Uterus (tissue), 4 donors: Measurements from ENCODE around the gene LTV1. TPM values are rescaled to one million over a fixed set of nuclear protein-coding genes. Genes with fewer than 3 reads are reported as not detected.
A peak's percentile ranks its signal among the peaks of the same experiment; 100 is the strongest.
"Not testable (repeated sequence)": the region's sequence is repeated elsewhere in the genome, so short reads cannot be mapped to it uniquely, and the experiment has no call there.

Source experiments
- DNase-seq, 2 donors: peaks; one replicate each; pipeline ENCODE4 v3.0.0-alpha.2; 2019 to 2020
- H3K27ac ChIP-seq, 2 donors: fragments of 200-600 bp; sonication (generic); 1 replicate in 1 of 2; 2 replicates in 1 of 2; pipeline ENCODE4 v1.5.1; 2016 to 2018
- H3K27me3 ChIP-seq, 2 donors: fragments of 200-600 bp; sonication (generic); one replicate each; pipeline ENCODE4 v1.5.1; 2018 to 2019; ENCODE audit warnings: control low read depth in 1 of 2
- H3K36me3 ChIP-seq, 2 donors: fragments of 200-600 bp; sonication (generic); one replicate each; pipeline ENCODE4 v1.5.1; 2019; ENCODE audit warnings: control low read depth in 1 of 2
- H3K4me1 ChIP-seq, 2 donors: fragments of 200-600 bp; sonication (generic); one replicate each; pipeline ENCODE4 v1.5.1; 2018 to 2019; ENCODE audit warnings: control low read depth in 1 of 2
- H3K4me3 ChIP-seq, 2 donors: fragments of 200-600 bp; sonication (generic); 1 replicate in 1 of 2; 2 replicates in 1 of 2; pipeline ENCODE4 v1.5.1; 2018 to 2019; ENCODE audit warnings: mild to moderate bottlenecking in 1 of 2
- H3K9me3 ChIP-seq, 2 donors: fragments of 200-600 bp; sonication (generic); one replicate each; pipeline ENCODE4 v1.5.1; 2019; ENCODE audit warnings: control low read depth in 1 of 2
- CTCF ChIP-seq, 4 experiments: fragments of 200-600 bp in 2 of 4; fragments of 450-650 bp in 2 of 4; sonication (generic) in 2 of 4; IDR thresholded peaks; one replicate each; pipeline ENCODE4 v1.5.1; 2016 to 2019; ENCODE audit warnings: antibody characterized with exemption in 4 of 4, mild to moderate bottlenecking in 2 of 4, moderate library complexity in 1 of 4
- POLR2A ChIP-seq, 2 donors: fragments of 450-650 bp; IDR thresholded peaks; one replicate each; pipeline ENCODE4 v1.6.1; 2016; ENCODE audit warnings: antibody characterized with exemption in 2 of 2, mild to moderate bottlenecking in 1 of 2, moderate library complexity in 1 of 2
- intact Hi-C: fragments of 100-400 bp; cut with DNase I; formaldehyde crosslinking; loops from one replicate; pipeline ENCODE4 v1.15.1; 2023; ENCODE audit warnings: low total_unique reads
- total RNA-seq, 4 donors: library from RNA; depleted of rRNA in 3 of 4; stranded (reverse); fragments of >200 nt in 3 of 4; gene quantifications; one replicate each; pipeline versions ENCODE4 v1.1.0 to v1.2.4, GENCODE V29; 2014 to 2023
- donor health status: DM: yes; HTN: yes; CAD: no.

LTV1 gene, protein sequence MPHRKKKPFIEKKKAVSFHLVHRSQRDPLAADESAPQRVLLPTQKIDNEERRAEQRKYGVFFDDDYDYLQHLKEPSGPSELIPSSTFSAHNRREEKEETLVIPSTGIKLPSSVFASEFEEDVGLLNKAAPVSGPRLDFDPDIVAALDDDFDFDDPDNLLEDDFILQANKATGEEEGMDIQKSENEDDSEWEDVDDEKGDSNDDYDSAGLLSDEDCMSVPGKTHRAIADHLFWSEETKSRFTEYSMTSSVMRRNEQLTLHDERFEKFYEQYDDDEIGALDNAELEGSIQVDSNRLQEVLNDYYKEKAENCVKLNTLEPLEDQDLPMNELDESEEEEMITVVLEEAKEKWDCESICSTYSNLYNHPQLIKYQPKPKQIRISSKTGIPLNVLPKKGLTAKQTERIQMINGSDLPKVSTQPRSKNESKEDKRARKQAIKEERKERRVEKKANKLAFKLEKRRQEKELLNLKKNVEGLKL
- total RNA-seq: 10 to 100 TPM in 2 of 4 donors, 1 to 10 TPM in 2; 5.4 to 28.1 (median 14.2) TPM

GRCh38 chr6:143842902-143843676 is at the start of gene LTV1:
Gene LTV1 (plus strand): TSS chr6:143843338. CDS start chr6:143843478, 140 bp downstream.
- Histone ChIP-seq H3K27ac (peak within 1 kb of the TSS; percentile 97 to 100), H3K9me3 (no peaks in the 10 kb centered on the region), H3K27me3 (no peaks in the 10 kb centered on the region), H3K4me3 (peak within 1 kb of the TSS; percentile 72 to 98), H3K4me1 (no peaks in the 10 kb centered on the region), H3K36me3 (no peaks in the 10 kb centered on the region)
- TF ChIP-seq CTCF (IDR thresholded peaks at IDR 0.05) (no peak), POLR2A (IDR thresholded peaks at IDR 0.05) (peak; percentile 63 to 70)
- DNase-seq: peak; percentile 96 to 97
- intact Hi-C loops: no loop called here

DNA sequence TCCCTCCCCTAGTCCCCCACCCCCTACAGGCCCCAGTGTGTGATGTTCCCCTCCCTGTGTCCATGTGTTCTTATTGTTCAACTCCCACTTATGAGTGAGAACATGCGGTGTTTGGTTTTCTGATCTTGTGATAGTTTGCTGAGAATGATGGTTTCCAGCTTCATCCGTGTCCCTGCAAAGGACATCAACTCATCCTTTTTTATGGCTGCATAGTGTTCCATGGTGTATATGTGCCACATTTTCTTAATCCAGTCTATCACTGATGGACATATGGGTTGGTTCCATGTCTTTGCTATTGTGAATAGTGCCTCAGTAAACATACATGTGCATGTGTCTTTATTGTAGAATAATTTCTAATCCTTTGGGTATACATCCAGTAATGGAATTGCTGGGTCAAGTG is 46.6 kb upstream of the LTV1 start:
- H3K4me1 ChIP-seq, H3K9me3 ChIP-seq, H3K27ac ChIP-seq, H3K27me3 ChIP-seq, intact Hi-C loops, H3K36me3 ChIP-seq, DNase-seq, H3K4me3 ChIP-seq: not testable (repeated sequence)

- H3K4me3 ChIP-seq, H3K9me3 ChIP-seq, H3K27ac ChIP-seq, H3K36me3 ChIP-seq, DNase-seq, H3K27me3 ChIP-seq, intact Hi-C loops, H3K4me1 ChIP-seq: not testable (repeated sequence)
Observed at GRCh38 chr6:143798487-143798886, 44.7 kb upstream of the LTV1 start.

- no peak for DNase-seq
- TF ChIP-seq CTCF (IDR thresholded peaks at IDR 0.05) (no peak), POLR2A (IDR thresholded peaks at IDR 0.05) (no peak)
- no peaks in the 10 kb centered on the region for H3K4me1 ChIP-seq
- H3K36me3 ChIP-seq: no peaks in the 10 kb centered on the region
- no peak overlapping the region for H3K27ac ChIP-seq
- no peaks in the 10 kb centered on the region for H3K9me3 ChIP-seq
- H3K27me3 ChIP-seq: no peaks in the 10 kb centered on the region
- H3K4me3 ChIP-seq: no peak overlapping the region
- intact Hi-C loops: no loop called here
Observed at GRCh38 chr6:143802833-143803565, 40.1 kb upstream of the LTV1 start.

DNA sequence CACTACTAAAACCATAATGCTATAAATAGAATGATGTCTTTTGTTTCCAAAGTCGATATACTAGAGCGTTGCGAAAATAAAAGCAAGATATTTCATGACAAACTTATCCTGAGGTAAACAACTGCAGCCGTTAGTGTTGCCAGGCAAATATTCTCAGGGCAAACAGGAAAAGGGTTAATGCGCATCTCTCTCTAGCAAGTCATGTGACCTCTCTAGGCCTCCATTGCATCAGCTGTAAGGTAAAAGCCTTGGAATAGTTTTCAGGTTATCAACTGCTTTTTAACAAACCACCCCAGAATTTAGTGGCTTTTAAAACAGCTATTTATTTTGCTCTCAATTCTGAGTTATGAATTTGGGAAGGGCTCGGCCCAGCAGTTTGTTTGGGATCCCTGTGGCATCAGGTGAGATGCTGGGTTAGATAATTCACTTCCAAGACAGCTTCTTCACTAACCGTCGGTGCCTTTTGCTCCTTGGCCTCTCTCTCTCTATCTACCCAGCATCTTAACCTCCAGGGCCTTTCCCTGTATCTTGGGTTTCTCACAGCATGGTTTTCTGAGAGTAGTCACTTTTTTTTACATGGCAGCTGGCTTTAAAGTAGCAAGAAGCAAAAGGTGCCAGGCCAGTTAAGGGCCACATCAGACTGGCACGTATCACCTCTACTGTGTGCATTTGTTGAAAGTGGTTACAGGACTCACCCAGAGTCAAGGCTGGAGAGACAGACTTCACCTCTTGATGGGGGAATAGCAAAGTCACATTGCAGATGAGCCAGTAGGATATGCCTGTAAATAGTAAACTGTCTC is 39.2 kb upstream of the LTV1 start:
- no peaks in the 10 kb centered on the region for H3K27me3 ChIP-seq
- no peak for DNase-seq
- intact Hi-C loops: no loop called here

More for the DNA sequence above, 39.2 kb upstream of the LTV1 start:
- Histone ChIP-seq H3K36me3 (no peaks in the 10 kb centered on the region), H3K9me3 (no peaks in the 10 kb centered on the region), H3K4me3 (no peak overlapping the region), H3K4me1 (no peaks in the 10 kb centered on the region), H3K27ac (no peak overlapping the region)
- no peak for TF ChIP-seq POLR2A (IDR thresholded peaks at IDR 0.05)
- no peak for TF ChIP-seq CTCF (IDR thresholded peaks at IDR 0.05)
